NOMO-1 treated with dmso at 0.1 percent for 144 hours (cell line): ENCODE measurements around the gene ZNF200.
"Not testable (repeated sequence)": the region's sequence is repeated elsewhere in the genome, so short reads cannot be mapped to it uniquely, and the experiment has no call there.

Experiments used
- DNase-seq: peaks from one replicate; lab custom pipeline; 2025; ENCODE audit not compliant: unreplicated experiment; lab: John Stamatoyannopoulos, UW

Gene ZNF200

DNA sequence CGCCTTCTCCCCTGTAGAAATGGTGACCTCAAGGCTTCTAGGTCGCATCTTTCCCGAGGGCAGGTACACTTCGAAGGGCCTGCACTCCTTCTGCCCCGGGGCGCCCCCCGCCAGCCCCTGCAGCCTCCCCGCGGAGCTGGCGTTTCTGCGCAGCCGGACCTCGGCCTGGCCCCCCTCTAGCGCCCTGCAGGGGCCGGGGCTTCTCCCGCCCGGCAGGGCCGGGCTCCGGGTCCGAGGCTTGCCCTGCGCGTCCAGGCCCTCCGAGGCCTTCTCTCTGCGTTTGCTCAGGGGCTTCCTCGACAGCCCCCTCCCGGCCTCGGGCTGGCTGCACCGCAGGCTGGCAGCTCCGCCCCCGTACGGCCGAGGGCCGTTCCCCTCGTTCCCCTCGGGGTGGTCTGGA is 19.4 kb upstream of the ZNF200 start:
- no peak for DNase-seq

DNA sequence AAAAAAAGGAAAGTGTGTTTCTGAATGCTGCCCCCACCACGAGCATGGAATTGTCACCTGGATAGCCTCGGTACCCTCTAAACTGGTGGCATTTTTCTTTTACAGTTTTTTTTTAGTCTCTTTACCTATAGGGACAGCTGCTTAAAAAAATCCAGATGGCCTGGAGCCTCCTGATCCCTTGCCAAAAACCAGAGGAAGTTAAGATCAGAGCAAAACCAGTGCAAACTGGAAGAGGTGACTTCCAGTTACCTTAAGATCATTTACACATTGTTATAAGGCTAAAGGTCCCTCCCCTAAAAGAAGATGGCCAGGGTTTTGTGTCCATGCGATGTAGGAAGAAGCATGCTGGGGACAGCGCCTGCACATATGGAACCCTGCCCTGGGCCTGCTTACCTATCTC is 18.0 kb upstream of the ZNF200 start:
- no peak for DNase-seq

DNA sequence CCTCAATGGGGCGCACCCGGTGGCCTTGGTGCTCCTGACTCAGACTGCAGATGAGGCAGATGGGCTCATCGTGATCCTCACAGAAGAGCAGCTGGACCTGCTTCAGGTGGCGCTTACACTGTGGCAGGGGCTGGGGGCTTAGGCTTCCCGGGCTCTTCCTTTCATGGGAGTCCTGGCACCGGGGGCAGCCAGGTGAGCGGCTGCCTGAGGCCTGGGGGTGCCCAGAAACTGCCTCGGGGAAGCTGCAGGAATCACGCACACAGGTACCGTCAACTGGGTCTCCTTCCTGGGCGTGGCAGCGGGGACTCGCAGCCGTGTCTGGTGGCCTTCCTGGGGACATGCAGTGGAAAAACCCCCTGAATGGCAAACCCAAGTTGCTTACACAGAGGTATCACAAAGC is 14.5 kb upstream of the ZNF200 start:
- DNase-seq = no peak

DNA sequence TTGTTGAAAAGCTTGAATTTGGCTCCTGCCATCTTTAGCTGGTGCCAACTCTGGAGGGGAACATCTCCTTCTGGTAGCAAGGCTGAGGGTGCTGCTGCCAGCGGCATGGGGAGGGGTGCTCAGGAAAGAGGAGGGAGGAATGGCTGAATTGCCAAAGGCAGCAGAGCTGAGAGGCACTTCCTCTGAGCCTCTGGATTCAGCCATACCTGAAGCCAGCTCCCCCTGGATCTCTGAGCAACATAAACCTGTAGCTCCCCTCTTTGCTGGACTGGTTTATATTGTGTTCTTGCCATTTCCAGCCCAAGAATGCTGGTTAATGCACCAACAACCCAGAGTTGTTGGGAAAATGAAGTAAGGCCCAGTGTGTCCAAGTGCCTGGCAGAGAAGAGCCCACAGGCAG is 14.1 kb upstream of the ZNF200 start:
- DNase-seq = no peak

DNA sequence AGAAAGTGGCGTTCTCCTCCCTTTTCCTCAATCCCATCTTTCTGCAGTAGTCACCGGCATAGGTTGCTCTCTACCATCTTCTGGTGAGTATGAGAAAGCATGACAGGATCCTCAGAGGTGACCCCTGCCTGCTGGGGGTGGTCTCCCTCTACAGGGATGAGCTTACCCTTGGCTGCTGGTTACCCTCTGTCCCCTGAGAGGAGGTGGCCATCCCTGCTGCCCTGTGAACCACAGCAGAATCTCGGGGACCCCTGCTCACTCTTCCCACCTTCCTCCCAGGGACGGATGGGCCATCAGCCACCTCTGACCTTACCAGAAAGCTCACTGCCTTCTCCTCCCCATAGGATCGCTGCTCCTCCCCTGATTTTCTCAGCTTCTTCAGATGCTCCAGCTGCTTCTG is 13.6 kb upstream of the ZNF200 start:
- no peak for DNase-seq

DNA sequence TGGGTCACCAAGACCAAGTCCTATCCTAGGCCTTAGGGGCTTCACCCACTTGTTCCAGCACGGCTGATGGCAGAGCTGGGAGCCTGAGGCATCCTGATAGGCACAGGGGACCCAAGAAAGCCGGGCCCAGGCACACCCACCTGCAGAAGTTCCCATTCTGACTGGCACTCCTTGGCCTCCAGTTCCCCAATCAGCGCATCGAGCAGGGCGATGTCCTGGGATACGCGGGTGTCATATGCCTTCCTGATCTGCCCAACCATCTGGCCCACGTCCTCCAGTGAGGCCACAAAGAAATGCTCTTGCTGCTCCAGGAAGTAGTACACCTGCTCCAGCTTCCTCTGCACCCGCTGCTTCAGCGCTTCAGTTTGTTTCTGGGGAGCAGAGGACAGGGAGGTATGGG is 11.9 kb upstream of the ZNF200 start:
- DNase-seq = no peak

DNA sequence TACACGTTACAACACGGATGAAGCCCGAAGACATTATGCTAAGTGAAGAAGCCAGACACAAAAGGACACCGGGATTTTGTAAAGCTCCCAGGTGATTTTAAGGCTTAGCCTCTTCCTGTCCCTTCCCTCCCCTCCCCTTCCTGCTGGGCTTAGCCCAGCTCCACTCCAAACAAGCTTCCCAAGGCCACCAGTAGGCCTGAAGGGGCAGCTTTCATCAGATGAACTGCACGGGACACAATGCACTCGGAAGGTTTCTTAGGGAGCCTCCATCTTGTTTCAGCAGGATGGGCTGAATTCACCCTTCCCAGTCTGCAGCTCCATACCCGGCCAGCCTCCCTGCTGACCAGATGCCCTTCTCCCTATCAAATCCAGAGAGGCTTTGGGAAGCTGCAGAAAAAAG is 11.0 kb upstream of the ZNF200 start:
- DNase-seq = no peak

DNA sequence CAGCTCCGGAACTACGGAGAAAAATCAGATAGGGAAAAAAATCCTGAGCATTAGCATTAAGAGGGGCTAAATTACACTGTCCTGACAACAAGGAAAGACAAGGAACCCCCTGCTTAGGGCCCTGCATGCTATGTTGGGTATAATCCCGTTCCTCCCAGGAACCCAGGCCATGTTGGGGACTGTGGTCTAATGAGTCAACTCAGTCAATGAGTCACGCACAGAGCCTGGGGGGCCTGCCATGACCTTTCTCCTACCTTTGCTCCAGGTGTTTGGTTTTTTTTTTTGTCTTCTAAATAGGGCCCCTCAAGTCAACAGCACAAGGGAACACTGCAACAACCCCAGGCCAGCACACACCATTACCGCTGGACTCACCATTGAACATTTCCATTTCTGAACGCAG is 8.9 kb upstream of the ZNF200 start:
- no peak for DNase-seq

DNA sequence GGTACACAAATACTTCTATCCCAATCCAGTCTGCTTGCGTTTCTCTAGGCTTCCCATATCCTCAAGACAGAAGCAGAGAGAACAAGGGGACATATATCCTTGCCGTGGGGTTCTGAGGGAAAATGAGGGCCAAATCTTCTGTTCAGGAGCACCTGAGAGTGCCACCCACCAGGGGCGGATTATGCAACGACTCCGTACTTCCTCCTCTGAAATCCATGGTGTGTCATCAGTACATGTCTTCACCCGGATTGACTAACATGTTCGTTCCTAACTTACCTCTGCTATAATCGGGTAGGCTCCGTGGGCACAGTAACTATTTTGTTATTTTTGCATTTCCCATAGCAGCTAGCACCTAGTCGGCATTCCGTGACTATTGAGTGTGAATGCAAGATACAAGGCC is 7.8 kb upstream of the ZNF200 start:
- peak; percentile 43 for DNase-seq

DNA sequence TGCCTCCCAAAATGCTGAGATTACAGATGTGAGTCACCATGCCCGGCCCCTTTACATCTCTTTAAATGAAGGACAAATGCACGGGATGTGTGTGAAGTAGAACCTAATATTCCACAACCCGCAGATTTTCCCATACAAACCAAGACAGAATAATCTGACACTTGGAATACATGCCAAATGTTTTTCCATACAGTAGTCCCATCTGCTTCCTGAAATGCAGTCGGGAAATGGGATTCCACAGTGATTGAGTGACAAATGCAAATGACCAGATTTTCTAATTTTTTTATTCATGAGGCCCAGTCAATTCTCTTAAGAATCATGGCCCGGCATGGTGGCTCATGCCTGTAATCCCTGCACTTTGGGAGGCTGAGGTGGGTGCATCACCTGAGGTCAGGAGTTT is 6.8 kb upstream of the ZNF200 start:
- DNase-seq = no peak

DNA sequence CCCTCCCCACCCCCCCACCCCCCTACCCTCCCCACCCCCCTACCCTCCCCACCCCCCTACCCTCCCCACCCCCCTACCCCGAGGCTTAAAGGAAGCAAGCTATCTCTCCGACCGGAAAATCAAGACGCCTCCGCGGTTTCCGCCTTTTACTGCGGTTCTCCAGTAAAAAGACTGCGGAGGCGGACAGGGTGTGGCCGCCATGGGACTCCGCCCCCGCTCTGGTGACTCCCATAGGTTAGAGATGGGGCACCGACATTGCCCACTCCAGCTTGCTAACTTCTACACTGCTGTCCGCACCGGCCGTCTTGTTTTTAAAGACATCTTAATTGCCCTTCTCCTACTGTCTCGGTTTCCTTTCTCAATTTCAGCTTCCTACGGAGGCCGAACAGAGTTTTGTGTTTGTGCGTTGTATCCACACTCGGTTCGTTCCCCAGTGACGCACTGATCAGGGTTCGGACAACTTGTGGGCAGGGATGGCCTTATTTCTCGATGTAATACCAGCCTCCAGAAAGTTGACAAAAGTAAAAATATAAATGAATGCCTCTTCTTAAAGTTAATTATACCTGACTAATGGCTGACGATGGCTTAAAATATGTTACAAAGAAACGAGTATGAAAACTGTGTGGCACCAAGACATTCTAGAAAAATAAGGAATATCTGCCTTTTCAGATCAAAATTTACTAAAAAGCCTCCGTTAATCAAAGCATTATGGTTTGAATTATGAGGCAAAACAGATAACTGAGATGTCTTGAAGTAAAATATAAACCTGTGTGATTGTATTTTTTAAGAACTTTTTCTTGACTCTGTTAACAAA is 1.1 kb upstream of the ZNF200 start:
- no peak for DNase-seq

DNA sequence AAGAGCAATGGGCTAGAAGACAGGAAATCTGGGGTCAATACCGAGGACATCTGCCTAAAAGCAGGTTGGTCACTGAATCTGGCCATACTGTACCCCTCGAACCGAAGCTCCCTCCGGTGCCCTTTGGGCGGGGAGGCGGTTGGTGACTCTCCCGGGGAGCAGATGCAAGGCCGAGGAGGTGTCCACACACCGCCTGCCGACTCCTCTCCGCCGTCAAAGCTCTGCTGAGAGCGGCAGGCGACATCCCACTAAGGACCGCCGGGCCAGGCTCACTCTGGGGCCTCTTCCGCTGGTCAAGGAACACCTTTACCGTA is 458 bp downstream of the ZNF200 start:
- no peak for DNase-seq

DNA sequence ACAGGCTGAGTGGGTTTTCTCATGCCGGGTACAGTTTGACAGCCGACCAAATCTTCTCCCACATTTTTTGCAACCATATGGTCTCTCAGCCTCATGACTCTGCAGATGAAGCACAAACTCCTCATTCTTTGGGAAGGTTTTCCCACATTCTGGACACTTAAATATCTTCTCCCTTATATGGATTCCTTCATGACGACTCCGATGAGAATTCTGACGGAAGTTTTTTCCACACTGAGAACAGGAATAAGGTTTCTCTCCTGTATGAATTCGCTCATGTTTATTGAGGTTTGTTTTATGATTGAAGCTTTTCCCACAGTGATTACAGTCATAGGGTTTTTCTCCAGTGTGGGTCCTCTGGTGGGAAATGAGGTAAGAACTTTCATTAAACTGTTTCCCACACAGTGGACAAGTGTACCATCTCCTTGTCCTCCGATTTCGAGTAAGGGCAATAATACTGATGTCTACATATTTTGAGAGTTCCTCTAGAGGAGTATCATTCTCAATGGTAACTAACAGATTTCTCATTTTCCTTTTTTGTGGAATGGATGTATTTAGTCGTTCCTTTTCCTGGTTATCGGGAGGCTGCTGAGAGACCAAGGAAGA is 10.9 kb downstream of the ZNF200 start:
- no peak for DNase-seq

DNA sequence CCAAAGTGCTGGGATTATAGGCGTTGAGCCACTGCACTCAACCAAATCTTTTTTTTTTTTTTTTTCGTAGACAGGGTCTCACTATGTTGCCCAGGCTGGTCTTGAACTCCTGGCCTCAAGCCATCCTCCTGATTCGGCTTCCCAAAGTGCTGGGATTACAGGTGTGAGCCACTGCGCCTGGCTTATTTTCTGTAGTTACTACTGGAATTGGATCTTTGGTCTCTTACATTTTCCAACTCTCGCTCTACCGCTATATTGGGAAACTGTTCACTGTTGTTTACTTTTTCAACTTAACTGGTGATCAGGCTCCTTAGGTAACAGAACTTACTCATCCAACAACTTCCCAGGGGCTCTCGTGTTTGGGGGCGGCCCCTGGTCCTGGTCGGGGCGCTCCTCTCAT is 14.1 kb downstream of the ZNF200 start:
- DNase-seq = no peak

DNA sequence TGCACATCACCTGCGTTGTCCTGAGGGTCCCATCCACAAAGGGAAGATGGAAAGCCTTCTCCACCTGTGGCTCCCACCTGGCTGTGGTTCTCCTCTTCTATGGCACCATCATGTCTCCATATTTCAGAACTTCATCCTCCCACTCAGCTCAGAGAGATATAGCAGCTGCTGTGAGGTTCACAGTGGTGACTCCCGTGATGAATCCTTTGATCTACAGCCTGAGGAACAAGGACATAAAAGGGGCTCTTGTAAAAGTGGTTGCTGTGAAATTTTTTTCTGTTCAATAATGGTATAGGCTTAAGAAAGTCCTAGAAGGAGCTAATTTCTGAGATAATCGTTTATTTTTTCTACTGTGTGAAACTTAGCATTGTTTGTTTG is 18.7 kb downstream of the ZNF200 start:
- no peak for DNase-seq

DNA sequence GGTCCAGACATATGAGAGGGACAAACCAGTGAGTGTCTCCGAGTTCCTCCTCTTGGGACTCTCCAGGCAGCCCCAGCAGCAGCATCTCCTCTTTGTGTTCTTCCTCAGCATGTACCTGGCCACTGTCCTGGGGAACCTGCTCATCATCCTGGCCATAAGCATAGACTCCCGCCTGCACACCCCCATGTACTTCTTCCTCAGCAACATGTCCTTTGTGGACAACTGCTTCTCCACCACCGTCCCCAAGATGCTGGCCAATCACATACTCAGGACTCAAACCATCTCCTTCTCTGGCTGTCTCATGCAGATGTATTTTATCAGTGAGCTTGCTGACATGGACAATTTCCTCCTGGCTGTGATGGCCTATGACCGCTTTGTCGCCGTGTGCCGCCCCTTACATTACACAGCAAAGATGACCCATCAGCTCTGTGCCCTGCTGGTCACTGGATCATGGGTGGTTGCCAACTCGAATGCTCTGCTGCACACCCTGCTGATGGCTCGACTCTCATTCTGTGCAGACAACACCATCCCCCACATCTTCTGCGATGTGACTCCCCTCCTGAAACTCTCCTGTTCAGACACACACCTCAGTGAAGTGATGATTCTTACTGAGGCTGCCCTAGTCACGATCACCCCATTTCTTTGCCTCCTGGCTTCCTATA is 19.2 kb downstream of the ZNF200 start:
- DNase-seq = no peak

DNA sequence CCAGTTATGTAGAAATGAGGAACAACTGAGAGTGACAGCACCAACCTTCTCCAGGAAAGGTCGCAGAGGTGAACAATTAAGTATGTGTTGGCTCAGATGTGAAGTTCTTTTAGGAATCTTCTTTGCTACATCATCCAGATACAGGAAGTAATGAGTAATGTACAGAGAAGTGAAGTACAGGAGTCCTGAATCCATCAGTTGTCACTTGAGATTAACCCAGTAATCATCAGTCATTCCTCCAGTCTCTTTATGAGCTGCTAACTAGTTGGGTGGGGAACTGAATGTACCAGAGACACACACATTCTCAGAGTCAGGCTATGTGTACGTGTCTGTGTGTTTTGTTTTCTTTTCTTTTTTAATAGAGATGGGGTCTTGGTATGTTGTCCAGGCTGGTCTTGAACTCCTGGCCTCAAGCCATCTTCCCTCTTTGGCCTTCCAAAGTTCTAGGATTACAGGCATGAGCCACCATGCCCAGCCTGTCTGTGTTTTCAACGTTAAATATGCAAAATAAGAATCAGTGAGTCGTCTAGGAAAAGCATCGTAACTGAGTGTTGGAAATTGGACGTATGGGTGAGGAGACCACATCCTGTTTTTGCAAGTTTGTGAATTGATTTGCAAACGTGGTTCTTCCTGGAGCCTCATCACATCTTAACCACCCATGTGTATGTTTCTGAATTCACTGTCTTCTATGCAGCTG is 19.9 kb downstream of the ZNF200 start:
- DNase-seq = no peak

DNA sequence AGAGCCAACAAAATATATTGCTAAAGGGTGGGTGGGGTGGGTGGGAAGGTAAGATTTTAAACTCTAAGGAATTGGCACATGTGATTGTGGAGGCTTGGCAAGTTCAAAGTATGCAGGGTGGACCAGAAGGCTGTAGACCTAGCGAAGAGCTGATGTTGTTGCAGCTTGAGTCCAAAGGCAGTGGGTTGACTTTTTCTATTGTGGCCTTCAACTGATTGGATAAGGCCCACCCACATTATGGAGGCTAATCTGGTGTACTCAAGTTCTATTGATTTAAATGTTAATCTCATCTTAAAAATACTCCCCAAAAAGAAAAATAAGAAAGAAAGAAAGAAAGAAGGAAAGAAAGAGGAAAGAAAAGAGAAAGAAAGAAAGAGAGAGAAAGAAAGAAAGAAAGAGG is 22.4 kb downstream of the ZNF200 start:
- DNase-seq = no peak

DNA sequence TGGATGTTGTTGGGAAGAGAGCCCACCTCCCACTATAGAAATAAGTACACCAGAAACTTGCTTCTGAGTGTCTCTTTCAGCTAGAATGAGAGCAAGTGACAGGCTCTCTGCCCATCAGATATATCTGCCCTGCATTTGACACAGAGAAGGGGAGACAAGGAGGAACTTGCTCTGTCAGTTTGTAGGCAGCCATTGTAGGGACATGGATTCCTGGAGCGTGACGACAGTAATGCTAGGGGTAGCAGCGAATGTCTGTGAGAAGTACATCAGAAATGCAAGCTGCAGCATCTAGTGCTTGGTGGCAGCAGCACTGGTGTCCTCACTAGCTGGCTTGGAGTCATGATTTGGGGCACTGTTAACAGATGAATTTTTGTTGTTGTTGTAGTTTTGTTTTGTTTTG is 23.0 kb downstream of the ZNF200 start:
- no peak for DNase-seq

DNA sequence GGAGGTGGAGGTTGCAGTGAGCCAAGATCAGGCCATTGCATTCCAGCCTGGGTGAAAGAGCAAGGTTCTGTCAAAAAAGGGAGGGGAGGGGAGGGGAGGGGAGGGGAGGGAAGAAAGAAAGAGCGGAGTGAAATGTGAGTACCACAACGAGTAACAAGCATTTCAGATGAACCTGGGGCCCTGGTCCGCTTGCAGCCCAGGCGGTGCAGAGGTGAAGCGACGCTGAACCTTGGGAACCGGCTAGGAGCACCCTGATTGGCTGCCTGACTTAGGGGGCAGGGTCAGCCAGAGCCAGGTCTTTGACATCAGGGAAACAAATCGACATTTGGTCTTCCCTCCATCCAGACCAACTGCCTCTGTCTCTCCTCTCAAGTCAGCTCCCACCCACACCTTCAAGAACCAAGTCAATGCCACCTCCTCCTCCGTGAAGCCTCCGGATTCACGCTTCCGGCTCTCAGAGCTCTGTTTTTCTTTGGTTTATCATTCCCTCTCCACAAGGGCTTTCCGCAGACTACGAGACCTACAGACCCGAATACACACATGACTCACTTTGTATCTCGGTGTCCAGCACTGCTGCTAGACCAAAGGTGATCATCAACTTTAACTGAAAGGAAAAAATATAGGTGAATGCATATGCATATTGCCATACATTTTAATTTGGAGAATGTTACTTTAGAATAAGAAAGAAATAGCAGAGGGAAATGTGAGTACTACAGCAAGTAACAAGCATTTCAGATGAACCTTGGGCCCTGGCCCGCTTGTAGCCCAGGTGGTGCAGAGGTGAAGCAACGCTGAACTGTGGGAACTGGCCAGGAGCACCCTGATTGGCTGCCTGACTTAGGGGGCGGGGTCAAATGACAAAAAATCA is 27.6 kb downstream of the ZNF200 start:
- DNase-seq = no peak

DNA sequence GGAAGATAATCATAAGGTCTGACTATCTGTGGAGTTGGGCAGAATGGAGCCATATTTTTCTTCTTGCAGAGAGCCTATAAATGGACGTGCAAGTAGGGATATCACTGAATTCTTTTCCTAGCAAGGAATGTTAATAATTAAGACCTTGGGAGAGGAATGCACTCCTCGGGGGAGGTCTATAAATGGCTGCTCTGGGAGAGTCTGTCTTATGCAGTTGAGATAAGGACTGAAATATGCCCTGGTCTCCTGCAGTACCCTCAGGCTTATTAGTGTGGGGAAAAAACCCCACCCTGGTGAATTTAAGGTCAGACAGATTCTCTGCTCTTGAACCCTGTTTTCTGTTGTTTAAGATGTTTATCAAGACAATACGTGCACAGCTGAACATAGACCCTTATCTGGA is 29.0 kb downstream of the ZNF200 start:
- not testable (repeated sequence) for DNase-seq
